WTC11 (cell line): ENCODE data around the gene NKX2-3. TPM values are rescaled to one million over a fixed set of nuclear protein-coding genes. Genes with fewer than 3 reads are reported as not detected.

Experiments
- ATAC-seq: fragments of 200-7000 bp; cut with Tn5 transposase; 2 replicates; pipeline ENCODE4 v1.10.0; 2021; ENCODE audit warnings: mild to moderate bottlenecking, moderate library complexity
- CTCF ChIA-PET: fragments of 300-600 bp; sonication (Branson Sonifier 250); formaldehyde crosslinking; loops from one replicate; lab custom pipeline; 2021; ENCODE audit warnings: antibody characterized with exemption; lab: Charles Lee
- POLR2A ChIA-PET: fragments of 350-600 bp; sonication (Branson Sonifier 250); formaldehyde crosslinking; loops from one replicate; lab custom pipeline; 2021; ENCODE audit warnings: antibody characterized with exemption; lab: Charles Lee
- DNase-seq: peaks from one replicate; pipeline ENCODE4 v3.0.0; 2021; ENCODE audit warnings: low spot score
- H3K27ac Mint-ChIP-seq: 2 replicates; pipeline ENCODE4 v1.8.0; 2021; ENCODE audit warnings: mixed read lengths
- H3K27me3 Mint-ChIP-seq: 2 replicates; pipeline ENCODE4 v1.8.0; 2021; ENCODE audit warnings: low read depth, mild to moderate bottlenecking, moderate library complexity, mixed read lengths
- H3K36me3 Mint-ChIP-seq: 2 replicates; pipeline ENCODE4 v1.8.0; 2021; ENCODE audit warnings: mixed read lengths
- H3K4me1 Mint-ChIP-seq: 2 replicates; pipeline ENCODE4 v1.8.0; 2022; ENCODE audit warnings: mixed read lengths
- H3K4me3 Mint-ChIP-seq: 2 replicates; pipeline ENCODE4 v1.8.0; 2021; ENCODE audit warnings: mild to moderate bottlenecking, moderate library complexity, mixed read lengths
- H3K9me3 Mint-ChIP-seq: 2 replicates; pipeline ENCODE4 v1.8.0; 2021; ENCODE audit warnings: mixed read lengths
- ESRRA ChIP-seq: sonication (generic); formaldehyde crosslinking; IDR thresholded peaks from 2 replicates; pipeline ENCODE4 v1.8.1; 2022; ENCODE audit warnings: mild to moderate bottlenecking, missing genetic modification reagents, borderline replicate concordance
- GTF2I ChIP-seq: fragments of 250-450 bp; sonication (Bioruptor Pico); conservative IDR thresholded peaks from 2 replicates; pipeline ENCODE4 v1.4.0; 2021; ENCODE audit warnings: mild to moderate bottlenecking
- HMGXB4 ChIP-seq: sonication (generic); formaldehyde crosslinking; IDR thresholded peaks from 2 replicates; pipeline ENCODE4 v1.8.1; 2023; ENCODE audit warnings: mild to moderate bottlenecking, moderate library complexity, missing genetic modification reagents
- NFE2L1 ChIP-seq: sonication (generic); formaldehyde crosslinking; IDR thresholded peaks from 2 replicates; pipeline ENCODE4 v1.8.1; 2023; ENCODE audit warnings: missing genetic modification reagents
- NR1H2 ChIP-seq: sonication (generic); formaldehyde crosslinking; IDR thresholded peaks from 2 replicates; pipeline ENCODE4 v1.9.0; 2021; ENCODE audit warnings: mild to moderate bottlenecking, moderate library complexity, missing genetic modification reagents
- PREB ChIP-seq: sonication (generic); formaldehyde crosslinking; IDR thresholded peaks from 2 replicates; pipeline ENCODE4 v1.8.1; 2022; ENCODE audit warnings: mild to moderate bottlenecking, missing genetic modification reagents, moderate library complexity, borderline replicate concordance
- SMAD4 ChIP-seq: sonication (generic); formaldehyde crosslinking; IDR thresholded peaks from 2 replicates; pipeline ENCODE4 v1.8.0; 2022; ENCODE audit warnings: mild to moderate bottlenecking, missing genetic modification reagents
- TCF7 ChIP-seq: sonication (generic); formaldehyde crosslinking; IDR thresholded peaks from 2 replicates; pipeline ENCODE4 v1.8.0; 2022; ENCODE audit warnings: mild to moderate bottlenecking, low read depth, missing genetic modification reagents, moderate library complexity
- ZNF317 ChIP-seq: sonication (generic); formaldehyde crosslinking; IDR thresholded peaks from 2 replicates; pipeline ENCODE4 v1.8.1; 2023; ENCODE audit warnings: low read depth, mild to moderate bottlenecking, moderate library complexity, missing genetic modification reagents, borderline replicate concordance
- ZNF423 ChIP-seq: fragments of 250-450 bp; sonication (Bioruptor Pico); IDR thresholded peaks from 2 replicates; pipeline ENCODE4 v2.1.2; 2022; ENCODE audit warnings: mild to moderate bottlenecking, moderate library complexity
- total RNA-seq: library from RNA; stranded (reverse); gene quantifications from 3 replicates; pipeline ENCODE4 v1.2.3, GENCODE V29; 2021
- TF ChIP-seq, protein P1 (sequence below): sonication (generic); formaldehyde crosslinking; IDR thresholded peaks from 2 replicates; pipeline ENCODE4 v1.8.1; 2023; ENCODE audit warnings: mild to moderate bottlenecking, missing genetic modification reagents
- TF ChIP-seq, protein P2 (sequence below): sonication (generic); formaldehyde crosslinking; IDR thresholded peaks from 2 replicates; pipeline ENCODE4 v1.8.1; 2022; ENCODE audit warnings: mild to moderate bottlenecking, moderate library complexity, missing genetic modification reagents

The NKX2-3 gene
- total RNA-seq, 1 experiment from 2014 or later: not detected

- H3K4me3 Mint-ChIP-seq: peak overlapping the region; percentile 57
- POLR2A ChIA-PET: no interaction called here
- peaks cover 49% of the 10 kb centered on the region for H3K4me1 Mint-ChIP-seq
- H3K27ac Mint-ChIP-seq: no peak overlapping the region
- ATAC-seq (no peak), DNase-seq (no peak)
- TF ChIP-seq, protein P1, sequence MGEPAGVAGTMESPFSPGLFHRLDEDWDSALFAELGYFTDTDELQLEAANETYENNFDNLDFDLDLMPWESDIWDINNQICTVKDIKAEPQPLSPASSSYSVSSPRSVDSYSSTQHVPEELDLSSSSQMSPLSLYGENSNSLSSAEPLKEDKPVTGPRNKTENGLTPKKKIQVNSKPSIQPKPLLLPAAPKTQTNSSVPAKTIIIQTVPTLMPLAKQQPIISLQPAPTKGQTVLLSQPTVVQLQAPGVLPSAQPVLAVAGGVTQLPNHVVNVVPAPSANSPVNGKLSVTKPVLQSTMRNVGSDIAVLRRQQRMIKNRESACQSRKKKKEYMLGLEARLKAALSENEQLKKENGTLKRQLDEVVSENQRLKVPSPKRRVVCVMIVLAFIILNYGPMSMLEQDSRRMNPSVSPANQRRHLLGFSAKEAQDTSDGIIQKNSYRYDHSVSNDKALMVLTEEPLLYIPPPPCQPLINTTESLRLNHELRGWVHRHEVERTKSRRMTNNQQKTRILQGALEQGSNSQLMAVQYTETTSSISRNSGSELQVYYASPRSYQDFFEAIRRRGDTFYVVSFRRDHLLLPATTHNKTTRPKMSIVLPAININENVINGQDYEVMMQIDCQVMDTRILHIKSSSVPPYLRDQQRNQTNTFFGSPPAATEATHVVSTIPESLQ (CRISPR knock-in tag): no peak
- TF ChIP-seq GTF2I (no peak), PREB (CRISPR knock-in tag) (no peak), NR1H2 (CRISPR knock-in tag) (no peak), ESRRA (CRISPR knock-in tag) (no peak), ZNF317 (CRISPR knock-in tag) (no peak), TCF7 (CRISPR knock-in tag) (no peak)
- TF ChIP-seq, protein P2, sequence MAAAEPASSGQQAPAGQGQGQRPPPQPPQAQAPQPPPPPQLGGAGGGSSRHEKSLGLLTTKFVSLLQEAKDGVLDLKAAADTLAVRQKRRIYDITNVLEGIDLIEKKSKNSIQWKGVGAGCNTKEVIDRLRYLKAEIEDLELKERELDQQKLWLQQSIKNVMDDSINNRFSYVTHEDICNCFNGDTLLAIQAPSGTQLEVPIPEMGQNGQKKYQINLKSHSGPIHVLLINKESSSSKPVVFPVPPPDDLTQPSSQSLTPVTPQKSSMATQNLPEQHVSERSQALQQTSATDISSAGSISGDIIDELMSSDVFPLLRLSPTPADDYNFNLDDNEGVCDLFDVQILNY (CRISPR knock-in tag): no peak
- H3K9me3 Mint-ChIP-seq: no peaks in the 10 kb centered on the region
- CTCF ChIA-PET: interaction anchor here (1.5 to 4.7 kb wide), 3 partner anchors 35 to 92 kb away, joined by 7 to 29 read pairs (median 10); no protein-coding TSS in a partner anchor
- no peaks in the 10 kb centered on the region for H3K36me3 Mint-ChIP-seq
- peaks cover 99% of the 10 kb centered on the region for H3K27me3 Mint-ChIP-seq
These were observed 12.5 kb upstream of the NKX2-3 start for GRCh38 chr10:99520040-99520846.

DNA sequence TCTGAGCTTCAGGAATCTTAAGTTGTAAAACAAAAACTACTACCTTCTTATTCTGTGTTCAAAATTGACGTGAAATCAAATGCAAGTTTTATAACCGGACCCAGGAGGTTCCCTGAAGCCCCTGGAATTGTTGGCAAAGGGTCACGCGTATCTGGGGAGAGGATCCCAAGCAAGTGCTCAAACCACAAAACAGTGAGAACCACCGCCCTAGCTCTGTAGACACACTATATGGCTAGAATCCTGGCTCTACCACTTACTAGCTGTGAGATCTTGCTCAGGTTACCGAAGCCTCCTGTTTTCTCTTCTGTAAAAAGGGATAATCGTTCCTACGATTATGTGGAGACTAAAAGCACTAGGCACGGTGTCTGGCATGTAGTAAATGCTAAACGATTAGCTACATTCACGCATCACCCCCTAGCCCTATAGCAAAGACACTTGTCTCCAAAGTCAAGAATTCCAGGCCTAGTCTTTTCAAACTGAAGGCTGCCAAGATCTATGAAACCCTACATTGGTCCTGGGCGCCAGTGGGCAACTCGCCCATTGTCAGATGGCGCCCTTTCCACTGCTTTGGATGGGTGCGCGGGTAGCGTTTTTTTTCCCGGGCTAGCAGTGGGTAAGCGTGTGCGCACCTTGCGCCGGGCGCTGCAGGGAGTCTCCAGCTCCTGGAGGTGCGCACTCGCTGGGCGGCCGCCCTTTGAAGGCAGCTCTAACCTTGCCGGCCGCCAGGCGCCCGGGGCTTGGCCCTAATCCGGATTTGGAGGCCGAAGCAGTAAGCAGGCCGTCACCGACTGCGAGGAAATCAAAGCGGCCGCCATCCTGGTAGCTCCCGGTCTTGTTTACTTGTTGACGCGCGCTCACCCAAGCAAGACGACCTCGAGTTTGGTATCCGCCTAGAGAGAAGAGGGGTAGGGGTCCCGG, 11.6 kb upstream of the NKX2-3 start:
- Mint-ChIP-seq H3K4me3 (peak overlapping the region; percentile 77), H3K4me1 (peaks cover 56% of the 10 kb centered on the region), H3K36me3 (no peaks in the 10 kb centered on the region), H3K27me3 (peaks cover 99% of the 10 kb centered on the region), H3K27ac (no peak overlapping the region), H3K9me3 (no peaks in the 10 kb centered on the region)
- CTCF ChIA-PET: interaction anchor here (0.6 to 4.7 kb wide), 7 partner anchors 15 to 132 kb away, joined by 3 to 29 read pairs (median 7); no protein-coding TSS in a partner anchor
- DNase-seq (peak; percentile 56), ATAC-seq (no peak)
- POLR2A ChIA-PET: interaction anchor here (0.7 kb wide), 1 partner anchor 11 kb away, joined by 3 read pairs; no protein-coding TSS in a partner anchor
- TF ChIP-seq NFE2L1: no peak
- no peak for TF ChIP-seq SMAD4 (CRISPR knock-in tag)
- TF ChIP-seq ZNF423 (CRISPR knock-in tag): peak; percentile 49; the same call in 1 of the 2 replicates
- no peak for TF ChIP-seq HMGXB4 (CRISPR knock-in tag)
